ENCODE data around the gene EMD. TPM values are rescaled to one million over a fixed set of nuclear protein-coding genes. Genes with fewer than 3 reads are reported as not detected.
A peak's percentile ranks its signal among the peaks of the same experiment; 100 is the strongest.

EMD gene
- total RNA-seq (2022) (94.5 and 107 TPM in 2 replicates), Bru-seq, nascent RNA (percentile 78 among the genes with signal in this experiment), BruChase-seq, experiment 1, labeled RNA remaining after a 6-hour chase (percentile 96 among the genes with signal in this experiment), BruChase-seq, experiment 2, labeled RNA remaining after a 2-hour chase (percentile 86 among the genes with signal in this experiment)
- long read RNA-seq, transcript EMD-202 (6 exons, 1,379 nt), result major isoform, 20 of 31 reads
- long read RNA-seq, partial matches to known transcripts, result 1 of 31 reads
- long read RNA-seq, other reads (novel, unspliced or antisense), result 8 of 31 reads

DNA sequence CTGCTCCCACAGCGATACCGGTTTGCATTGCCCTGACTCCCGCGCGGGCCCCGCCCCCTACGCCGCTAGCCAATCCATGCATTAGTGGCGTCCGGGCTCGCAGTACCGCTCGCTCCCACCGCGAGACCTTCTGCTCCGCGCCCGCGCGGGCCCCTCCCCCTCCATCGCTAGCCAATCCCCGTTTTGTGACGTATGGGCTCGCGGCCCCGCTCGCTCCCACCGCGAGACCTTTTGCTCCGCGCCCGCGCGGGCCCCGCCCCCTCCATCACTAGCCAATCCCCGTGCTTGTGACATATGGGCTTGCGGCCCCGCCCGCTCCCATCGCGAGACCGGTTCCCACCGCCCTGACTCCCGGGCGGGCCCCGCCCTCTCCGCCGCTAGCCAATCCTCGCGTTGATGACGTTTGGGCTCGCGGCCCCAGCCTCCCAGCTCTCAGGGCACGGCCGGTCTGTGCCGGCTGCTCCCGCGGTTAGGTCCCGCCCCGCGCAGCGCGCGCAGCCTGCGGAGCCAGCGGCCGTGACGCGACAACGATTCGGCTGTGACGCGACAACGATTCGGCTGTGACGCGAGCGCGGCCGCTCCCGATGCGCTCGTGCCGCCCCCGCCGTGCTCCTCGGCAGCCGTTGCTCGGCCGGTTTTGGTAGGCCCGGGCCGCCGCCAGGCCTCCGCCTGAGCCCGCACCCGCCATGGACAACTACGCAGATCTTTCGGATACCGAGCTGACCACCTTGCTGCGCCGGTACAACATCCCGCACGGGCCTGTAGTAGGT is at the start of gene EMD:
EMD (plus strand) TSS at position 497 of the 770 bp plus-strand sequence; CDS start at position 687, 190 bp downstream.
- peak; percentile 94 for DNase-seq (ENCODE audit: unreplicated experiment)
- Mint-ChIP-seq H3K9me3 (ENCODE audit: unreplicated experiment) (no peaks in the 10 kb centered on the region), H3K4me3 (ENCODE audit: unreplicated experiment) (peak within 1 kb of the TSS; percentile 77), H3K27ac (ENCODE audit: low read depth, unreplicated experiment) (peak within 1 kb of the TSS; percentile 95), H3K36me3 (ENCODE audit: insufficient read depth, unreplicated experiment) (peaks cover 25% of the 10 kb centered on the region), H3K27me3 (ENCODE audit: insufficient read depth, unreplicated experiment) (no peaks in the 10 kb centered on the region), H3K4me1 (ENCODE audit: insufficient read depth, unreplicated experiment) (peaks cover 12% of the 10 kb centered on the region)
- ChIA-PET CTCF (no interaction called here), POLR2A (interaction anchor here (0.6 to 2.4 kb wide), 10 partner anchors 9 to 676 kb away, joined by 3 to 23 read pairs (median 4); partner anchors contain the start of gene RPL10)
- intact Hi-C loops (cut with micrococcal nuclease), result loop anchor here (1.0 kb wide), 1 partner anchor 10 kb away; no protein-coding TSS in a partner anchor
- BruUV-seq (replicated peaks), result no TSS peak
- TF ChIP-seq, protein P1, sequence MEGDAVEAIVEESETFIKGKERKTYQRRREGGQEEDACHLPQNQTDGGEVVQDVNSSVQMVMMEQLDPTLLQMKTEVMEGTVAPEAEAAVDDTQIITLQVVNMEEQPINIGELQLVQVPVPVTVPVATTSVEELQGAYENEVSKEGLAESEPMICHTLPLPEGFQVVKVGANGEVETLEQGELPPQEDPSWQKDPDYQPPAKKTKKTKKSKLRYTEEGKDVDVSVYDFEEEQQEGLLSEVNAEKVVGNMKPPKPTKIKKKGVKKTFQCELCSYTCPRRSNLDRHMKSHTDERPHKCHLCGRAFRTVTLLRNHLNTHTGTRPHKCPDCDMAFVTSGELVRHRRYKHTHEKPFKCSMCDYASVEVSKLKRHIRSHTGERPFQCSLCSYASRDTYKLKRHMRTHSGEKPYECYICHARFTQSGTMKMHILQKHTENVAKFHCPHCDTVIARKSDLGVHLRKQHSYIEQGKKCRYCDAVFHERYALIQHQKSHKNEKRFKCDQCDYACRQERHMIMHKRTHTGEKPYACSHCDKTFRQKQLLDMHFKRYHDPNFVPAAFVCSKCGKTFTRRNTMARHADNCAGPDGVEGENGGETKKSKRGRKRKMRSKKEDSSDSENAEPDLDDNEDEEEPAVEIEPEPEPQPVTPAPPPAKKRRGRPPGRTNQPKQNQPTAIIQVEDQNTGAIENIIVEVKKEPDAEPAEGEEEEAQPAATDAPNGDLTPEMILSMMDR (IDR thresholded peaks at IDR 0.05; ENCODE audit: unreplicated experiment), result no peak

DNA sequence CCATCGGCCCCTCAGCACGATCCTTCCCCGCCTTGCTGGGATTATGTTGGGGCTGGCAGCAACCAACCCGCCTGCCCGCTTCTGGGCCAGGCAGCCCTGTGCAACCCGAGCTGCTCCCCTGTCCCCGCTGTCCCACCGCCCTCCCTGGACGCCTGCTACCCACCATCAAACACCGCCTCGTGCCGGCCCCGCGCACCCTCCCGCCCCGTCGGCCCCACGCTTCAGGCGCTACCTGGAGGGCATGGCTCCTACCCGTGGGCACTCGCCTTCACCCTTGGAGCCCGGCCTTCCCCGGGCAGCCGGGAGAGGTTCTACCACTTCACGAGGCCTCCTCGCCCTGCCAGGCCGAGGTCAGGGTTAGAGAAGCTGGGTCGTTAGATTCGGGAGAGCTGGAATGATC is 46.5 kb upstream of the EMD start:
- intact Hi-C loops (cut with micrococcal nuclease), result no loop called here
- Mint-ChIP-seq H3K4me3 (ENCODE audit: unreplicated experiment) (no peak overlapping the region), H3K27me3 (ENCODE audit: insufficient read depth, unreplicated experiment) (peaks cover 76% of the 10 kb centered on the region), H3K36me3 (ENCODE audit: insufficient read depth, unreplicated experiment) (no peaks in the 10 kb centered on the region), H3K4me1 (ENCODE audit: insufficient read depth, unreplicated experiment) (no peaks in the 10 kb centered on the region), H3K27ac (ENCODE audit: low read depth, unreplicated experiment) (no peak overlapping the region), H3K9me3 (ENCODE audit: unreplicated experiment) (no peaks in the 10 kb centered on the region)
- CTCF ChIA-PET, result interaction anchor here (0.6 kb wide), 1 partner anchor 664 kb away, joined by 3 read pairs; no protein-coding TSS in a partner anchor
- DNase-seq (ENCODE audit: unreplicated experiment), result no peak
- TF ChIP-seq, protein P1 (IDR thresholded peaks at IDR 0.05; ENCODE audit: unreplicated experiment), result no peak
- POLR2A ChIA-PET, result no interaction called here
- BruUV-seq (replicated peaks), result no TSS peak

DNA sequence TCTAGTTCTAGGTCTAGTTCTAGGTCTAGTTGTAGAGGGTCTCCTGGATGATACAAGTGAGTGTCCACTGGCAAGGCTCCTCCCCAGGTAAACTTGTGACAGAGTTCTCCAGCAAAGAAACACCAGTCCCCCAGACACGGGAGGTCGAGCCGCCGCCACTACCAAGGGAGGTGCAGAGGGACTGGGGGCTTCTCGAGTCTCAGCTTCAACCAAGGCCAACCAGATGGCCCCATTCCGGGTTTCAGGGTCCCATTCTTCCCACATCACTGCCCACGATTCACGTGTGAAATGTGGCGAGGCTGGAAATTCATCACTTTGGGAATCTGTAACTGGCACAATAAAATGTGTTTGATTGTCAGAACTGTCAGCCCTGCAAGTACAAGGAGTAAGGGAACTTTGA is 46.0 kb upstream of the EMD start:
- no peaks in the 10 kb centered on the region for H3K9me3 Mint-ChIP-seq (ENCODE audit: unreplicated experiment)
- H3K27me3 Mint-ChIP-seq (ENCODE audit: insufficient read depth, unreplicated experiment), result peaks cover 71% of the 10 kb centered on the region
- no TSS peak for BruUV-seq (replicated peaks)
- ChIA-PET CTCF (interaction anchor here (0.6 to 0.7 kb wide), 2 partner anchors 17 to 664 kb away, joined by 3 to 5 read pairs; no protein-coding TSS in a partner anchor), POLR2A (no interaction called here)
- no peaks in the 10 kb centered on the region for H3K4me1 Mint-ChIP-seq (ENCODE audit: insufficient read depth, unreplicated experiment)
- intact Hi-C loops (cut with micrococcal nuclease), result no loop called here
- no peaks in the 10 kb centered on the region for H3K36me3 Mint-ChIP-seq (ENCODE audit: insufficient read depth, unreplicated experiment)
- TF ChIP-seq, protein P1 (IDR thresholded peaks at IDR 0.05; ENCODE audit: unreplicated experiment), result no peak
- H3K4me3 Mint-ChIP-seq (ENCODE audit: unreplicated experiment), result no peak overlapping the region
- H3K27ac Mint-ChIP-seq (ENCODE audit: low read depth, unreplicated experiment), result no peak overlapping the region
- DNase-seq (ENCODE audit: unreplicated experiment), result no peak

DNA sequence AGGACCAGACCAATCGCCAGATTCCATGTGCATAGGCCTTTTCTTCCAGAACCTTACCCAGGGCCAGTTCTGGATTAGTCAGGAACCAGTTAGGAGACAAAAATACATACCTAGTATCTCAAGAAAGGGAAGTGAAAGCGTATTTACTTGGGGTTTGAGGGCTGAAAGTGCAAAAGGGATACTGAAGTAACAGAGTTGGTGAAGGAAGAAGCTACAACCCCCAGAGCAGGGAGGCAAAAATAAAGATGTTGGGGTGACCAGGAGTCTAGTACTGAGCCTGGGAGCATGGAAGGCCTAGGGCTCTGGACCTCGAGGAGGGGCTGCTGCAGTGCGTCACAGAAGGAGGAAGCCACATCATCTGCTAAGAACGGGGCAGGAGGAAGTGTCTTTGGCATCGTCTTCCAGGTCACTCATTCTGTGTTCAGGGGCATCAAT is 45.2 kb upstream of the EMD start:
- Mint-ChIP-seq H3K27me3 (ENCODE audit: insufficient read depth, unreplicated experiment) (peaks cover 63% of the 10 kb centered on the region), H3K27ac (ENCODE audit: low read depth, unreplicated experiment) (no peak overlapping the region), H3K4me3 (ENCODE audit: unreplicated experiment) (no peak overlapping the region), H3K9me3 (ENCODE audit: unreplicated experiment) (no peaks in the 10 kb centered on the region), H3K36me3 (ENCODE audit: insufficient read depth, unreplicated experiment) (no peaks in the 10 kb centered on the region), H3K4me1 (ENCODE audit: insufficient read depth, unreplicated experiment) (no peaks in the 10 kb centered on the region)
- CTCF ChIA-PET, result no interaction called here
- no TSS peak for BruUV-seq (replicated peaks)
- intact Hi-C loops (cut with micrococcal nuclease), result no loop called here
- POLR2A ChIA-PET, result no interaction called here
- no peak for DNase-seq (ENCODE audit: unreplicated experiment)
- TF ChIP-seq, protein P1 (IDR thresholded peaks at IDR 0.05; ENCODE audit: unreplicated experiment), result no peak

Measured in MCF 10A (cell line).